Stomach (tissue), 4 donors: ENCODE data around the gene L3MBTL4.

Experiments
- EP300 ChIP-seq: sonication (generic); formaldehyde crosslinking; IDR thresholded peaks from one replicate; pipeline ENCODE4 v1.6.1; 2017; ENCODE audit warnings: antibody characterized with exemption
- POLR2A ChIP-seq, 4 donors: fragments of 450-650 bp; IDR thresholded peaks; one replicate each; pipeline ENCODE4 v1.6.1; 2016; ENCODE audit warnings: antibody characterized with exemption in 4 of 4, control low read depth in 2 of 4, mild to moderate bottlenecking in 1 of 4, moderate library complexity in 1 of 4
- TF ChIP-seq, protein P1 (sequence below), 7 experiments: fragments of 450-650 bp in 4 of 7; fragments of 200-600 bp in 3 of 7; sonication (generic) in 3 of 7; IDR thresholded peaks; one replicate each; pipeline ENCODE4 v1.5.1; 2016 to 2019; ENCODE audit warnings: antibody characterized with exemption in 7 of 7, control low read depth in 2 of 7, mild to moderate bottlenecking in 1 of 7

- TF ChIP-seq, protein P1, sequence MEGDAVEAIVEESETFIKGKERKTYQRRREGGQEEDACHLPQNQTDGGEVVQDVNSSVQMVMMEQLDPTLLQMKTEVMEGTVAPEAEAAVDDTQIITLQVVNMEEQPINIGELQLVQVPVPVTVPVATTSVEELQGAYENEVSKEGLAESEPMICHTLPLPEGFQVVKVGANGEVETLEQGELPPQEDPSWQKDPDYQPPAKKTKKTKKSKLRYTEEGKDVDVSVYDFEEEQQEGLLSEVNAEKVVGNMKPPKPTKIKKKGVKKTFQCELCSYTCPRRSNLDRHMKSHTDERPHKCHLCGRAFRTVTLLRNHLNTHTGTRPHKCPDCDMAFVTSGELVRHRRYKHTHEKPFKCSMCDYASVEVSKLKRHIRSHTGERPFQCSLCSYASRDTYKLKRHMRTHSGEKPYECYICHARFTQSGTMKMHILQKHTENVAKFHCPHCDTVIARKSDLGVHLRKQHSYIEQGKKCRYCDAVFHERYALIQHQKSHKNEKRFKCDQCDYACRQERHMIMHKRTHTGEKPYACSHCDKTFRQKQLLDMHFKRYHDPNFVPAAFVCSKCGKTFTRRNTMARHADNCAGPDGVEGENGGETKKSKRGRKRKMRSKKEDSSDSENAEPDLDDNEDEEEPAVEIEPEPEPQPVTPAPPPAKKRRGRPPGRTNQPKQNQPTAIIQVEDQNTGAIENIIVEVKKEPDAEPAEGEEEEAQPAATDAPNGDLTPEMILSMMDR (IDR thresholded peaks at IDR 0.05) = no peak
- TF ChIP-seq EP300 (no peak), POLR2A (IDR thresholded peaks at IDR 0.05) (no peak)
These were observed 335.8 kb downstream of the L3MBTL4 start for GRCh38 chr18:6078877-6079276.
